Psoas muscle (tissue), 8 donors: ENCODE measurements around the gene RALGAPA2. TPM values are rescaled to one million over a fixed set of nuclear protein-coding genes. Genes with fewer than 3 reads are reported as not detected.

Source experiments
- ATAC-seq, 4 donors: fragments of 200-7000 bp; cut with Tn5 transposase; one replicate each; pipeline ENCODE4 v1.9.1; 2020; ENCODE audit warnings: moderate library complexity in 3 of 4, mild to moderate bottlenecking in 2 of 4
- DNase-seq, 2 donors: peaks; one replicate each; pipeline ENCODE4 v3.0.0-alpha.2; 2020
- H3K27ac ChIP-seq: fragments of 200-600 bp; one replicate; pipeline ENCODE4 v1.8.0; 2022
- H3K27me3 ChIP-seq, 3 donors: fragments of 200-600 bp in 1 of 3; one replicate each; pipeline versions ENCODE4 v1.6.1 to v1.8.0; 2013 to 2022; ENCODE audit warnings: low read length in 2 of 3, mild to moderate bottlenecking in 2 of 3, moderate library complexity in 1 of 3; ENCODE audit not compliant: insufficient read depth in 3 of 3
- H3K36me3 ChIP-seq, 2 donors: fragments of 200-600 bp in 1 of 2; one replicate each; pipeline versions ENCODE4 v1.6.1 to v1.8.0; 2013 to 2022; ENCODE audit warnings: low read depth in 1 of 2, mild to moderate bottlenecking in 1 of 2, moderate library complexity in 1 of 2; ENCODE audit not compliant: insufficient read depth in 1 of 2
- H3K4me1 ChIP-seq: fragments of 200-600 bp; one replicate; pipeline ENCODE4 v1.8.0; 2022
- H3K4me3 ChIP-seq: fragments of 200-600 bp; one replicate; pipeline ENCODE4 v1.8.0; 2022; ENCODE audit warnings: mild to moderate bottlenecking
- H3K9me3 ChIP-seq: fragments of 200-600 bp; one replicate; pipeline ENCODE4 v1.8.0; 2022
- CTCF ChIP-seq: fragments of 200-600 bp; IDR thresholded peaks from one replicate; pipeline ENCODE4 v1.8.0; 2022; ENCODE audit warnings: antibody characterized with exemption
- WGBS, 3 donors: extraction: QIAGEN DNeasy Blood & Tissue Kit; methylation state at CpG; one replicate each; pipeline versions ENCODE4 v1.1.6 to v1.1.7; 2013; 5-methylcytosine and 5-hydroxymethylcytosine counted together
- intact Hi-C, 2 donors: fragments of 100-400 bp; cut with DNase I; formaldehyde crosslinking; loops; one replicate each; pipeline versions ENCODE4 v1.11.0 to v1.14.2; 2022
- polyA plus RNA-seq, 3 donors: library from polyadenylated mRNA; stranded (reverse); fragments of 200-250 nt; gene quantifications; one replicate each; pipeline ENCODE4 v1.2.3, GENCODE V29; 2013
- total RNA-seq, 4 donors: library from RNA; stranded (reverse); fragmentation: NEBNext Ultra II Directional in 2 of 4; extraction: Animal tissue kit (Norgen Biotek cat#: 25700) in 2 of 4; gene quantifications; one replicate each; pipeline versions ENCODE4 v1.2.1 to v1.2.4, GENCODE V29; 2021 to 2023
- donor health status: healthy with polysubstance abuse.
- donor health status: DM: no; HTN: no; CAD: no; lungs with moderate emphysema.
- donor health status: Bipolar disorder and iron deficiency.
- donor health status: healthy.
- donor health status: DM: yes; HTN: yes; CAD: no.
- donor health status: DM: no; HTN: no; CAD: no.
- donor health status: DM: no; HTN: no; CAD: no.
- donor health status: DM: yes; HTN: yes; CAD: no.

RALGAPA2 gene
- total and polyA plus RNA-seq, 7 donors = 12.2 to 75.5 (median 51.1) TPM

- no peak overlapping the region for H3K4me3 ChIP-seq
- whole genome bisulfite sequencing, 3 donors = 92 to 96% (median 93%) methylated on average over 5 of the region's 5 CpGs
- intact Hi-C loops = no loop called here
- DNase-seq (no peak), ATAC-seq (no peak)
- H3K4me1 ChIP-seq = no peaks in the 10 kb centered on the region
- H3K36me3 ChIP-seq = peaks cover 4 to 29% of the 10 kb centered on the region in 2 donors
- H3K9me3 ChIP-seq = no peaks in the 10 kb centered on the region
- no peak overlapping the region for H3K27ac ChIP-seq
- no peaks in the 10 kb centered on the region for H3K27me3 ChIP-seq
- no peak for TF ChIP-seq CTCF
Observed at GRCh38 chr20:20432618-20433286, 279.7 kb downstream of the RALGAPA2 start.

- Histone ChIP-seq H3K36me3 (peaks cover 0 to 22% of the 10 kb centered on the region in 2 donors), H3K27ac (no peak overlapping the region), H3K27me3 (no peaks in the 10 kb centered on the region), H3K4me1 (peaks cover 5% of the 10 kb centered on the region), H3K4me3 (no peak overlapping the region), H3K9me3 (no peaks in the 10 kb centered on the region)
- DNase-seq = no peak
- peak; percentile 36 to 75 (median 64) for ATAC-seq
- 25 to 39% (median 38%) methylated on average over 3 of the region's 3 CpGs for WGBS, 3 donors
- intact Hi-C loops = no loop called here
- TF ChIP-seq CTCF = no peak
Observed at GRCh38 chr20:20430066-20430465, 282.4 kb downstream of the RALGAPA2 start.

GRCh38 chr20:20428067-20428466 lies 284.4 kb downstream of the RALGAPA2 start:
- no peak for DNase-seq
- Histone ChIP-seq H3K4me3 (no peak overlapping the region), H3K4me1 (peaks cover 5% of the 10 kb centered on the region), H3K27ac (no peak overlapping the region), H3K36me3 (peaks cover 0 to 13% of the 10 kb centered on the region in 2 donors), H3K27me3 (no peaks in the 10 kb centered on the region), H3K9me3 (no peaks in the 10 kb centered on the region)
- intact Hi-C loops = loop anchor here in 1 of 2 donors (10.0 kb wide), 1 partner anchor 1853 kb away; no protein-coding TSS in a partner anchor
- ATAC-seq = no peak
- TF ChIP-seq CTCF = no peak
- WGBS, 3 donors = 81 to 90% (median 87%) methylated on average over 3 of the region's 3 CpGs

GRCh38 chr20:20427227-20427864 lies 285.1 kb downstream of the RALGAPA2 start:
- Histone ChIP-seq H3K27me3 (no peaks in the 10 kb centered on the region), H3K9me3 (no peaks in the 10 kb centered on the region), H3K4me1 (peaks cover 5% of the 10 kb centered on the region), H3K27ac (no peak overlapping the region), H3K4me3 (no peak overlapping the region), H3K36me3 (peaks cover 0 to 13% of the 10 kb centered on the region in 2 donors)
- intact Hi-C loops = loop anchor here in 1 of 2 donors (10.0 kb wide), 1 partner anchor 1853 kb away; no protein-coding TSS in a partner anchor
- WGBS, 3 donors = 48 to 59% (median 50%) methylated on average over 11 of the region's 11 CpGs
- ATAC-seq = peak; percentile 77 to 84 (median 80)
- peak in 1 of 2 donors; percentile 63 for DNase-seq
- TF ChIP-seq CTCF = no peak
